Large intestine (tissue), 3 donors: ENCODE data around the gene FMN2. TPM values are rescaled to one million over a fixed set of nuclear protein-coding genes. Genes with fewer than 3 reads are reported as not detected.

Experiments used
- DNase-seq, 2 donors: peaks; one replicate each; pipeline versions ENCODE4 v3.0.0 to v3.0.0-alpha.2; 2013
- H3K27ac ChIP-seq: one replicate; pipeline ENCODE4 v1.5.1; 2013; ENCODE audit warnings: low read length
- H3K27me3 ChIP-seq: 2 replicates; pipeline ENCODE4 v1.6.1; 2013; ENCODE audit warnings: low read length; ENCODE audit not compliant: control insufficient read depth, insufficient read depth
- H3K36me3 ChIP-seq: 2 replicates; pipeline ENCODE4 v1.6.1; 2013; ENCODE audit warnings: low read length; ENCODE audit not compliant: control insufficient read depth, insufficient read depth
- H3K4me1 ChIP-seq: one replicate; pipeline ENCODE4 v1.6.1; 2013; ENCODE audit warnings: low read length; ENCODE audit not compliant: control insufficient read depth, insufficient read depth
- H3K4me3 ChIP-seq: one replicate; pipeline ENCODE4 v1.5.1; 2013; ENCODE audit warnings: low read length
- H3K9me3 ChIP-seq: one replicate; pipeline ENCODE4 v1.6.1; 2013; ENCODE audit warnings: mild to moderate bottlenecking, low read depth, low read length, moderate library complexity; ENCODE audit not compliant: control insufficient read depth
- WGBS: methylation state at CpG from one replicate; pipeline ENCODE4 v1.1.5; 2013; ENCODE audit warnings: low lambda C conversion rate; ENCODE audit not compliant: insufficient coverage; 5-methylcytosine and 5-hydroxymethylcytosine counted together
- polyA plus RNA-seq: library from polyadenylated mRNA; unstranded; fragments of 120-200 nt; gene quantifications from one replicate; pipeline ENCODE4 v1.2.1, GENCODE V29; 2013

The FMN2 gene
- polyA plus RNA-seq, 1 donor: 1.8 TPM

DNA sequence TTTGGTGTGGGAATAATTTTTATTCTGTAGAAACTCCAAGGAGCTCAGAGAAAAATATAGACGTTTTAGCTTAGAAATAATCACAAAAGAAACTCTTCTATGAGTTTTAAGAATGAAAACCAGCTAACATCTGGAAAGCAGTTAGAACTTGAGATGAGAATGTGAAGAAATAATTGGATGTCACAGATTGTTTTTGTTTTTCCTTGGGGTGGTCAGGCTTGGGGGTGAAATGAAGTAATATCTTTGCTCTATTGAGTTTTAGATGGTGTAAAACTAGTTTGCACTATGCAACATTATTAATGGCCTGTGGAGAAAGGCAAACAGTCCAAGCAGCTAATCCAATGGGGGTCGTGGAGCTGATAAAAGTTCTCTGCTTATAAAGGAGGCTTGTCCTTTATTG is 101.2 kb downstream of the FMN2 start:
- WGBS: 29% methylated on average over 1 of the region's 2 CpGs
- Histone ChIP-seq H3K4me1 (no peaks in the 10 kb centered on the region), H3K9me3 (no peaks in the 10 kb centered on the region), H3K27me3 (no peaks in the 10 kb centered on the region), H3K27ac (no peak overlapping the region), H3K4me3 (no peak overlapping the region), H3K36me3 (no peaks in the 10 kb centered on the region)
- DNase-seq: no peak

DNA sequence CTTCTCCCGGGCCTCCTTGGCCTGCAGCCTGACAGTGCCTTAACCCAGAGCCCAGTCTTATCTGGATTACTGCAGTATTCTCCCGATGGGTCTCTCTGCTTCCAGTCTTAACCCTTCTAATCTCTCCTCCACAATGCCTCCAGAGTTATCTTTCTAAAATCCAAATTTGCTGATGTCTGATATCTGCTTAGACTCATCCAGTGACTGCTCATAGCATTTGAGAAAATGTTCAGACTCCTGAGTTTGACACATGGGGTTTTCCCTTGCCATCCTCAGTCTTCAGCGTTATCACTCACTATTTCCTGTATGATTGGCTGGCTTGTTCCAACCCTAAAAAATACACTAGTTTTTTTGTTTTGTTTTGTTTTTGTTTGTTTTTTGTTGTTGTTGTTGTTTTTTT is 102.0 kb downstream of the FMN2 start:
- H3K9me3 ChIP-seq: no peaks in the 10 kb centered on the region
- H3K4me3 ChIP-seq: no peak overlapping the region
- H3K27ac ChIP-seq: no peak overlapping the region
- DNase-seq: no peak
- no peaks in the 10 kb centered on the region for H3K36me3 ChIP-seq
- no peaks in the 10 kb centered on the region for H3K27me3 ChIP-seq
- H3K4me1 ChIP-seq: no peaks in the 10 kb centered on the region
- no CpG with 5 or more reads among the region's 3 CpGs for WGBS

DNA sequence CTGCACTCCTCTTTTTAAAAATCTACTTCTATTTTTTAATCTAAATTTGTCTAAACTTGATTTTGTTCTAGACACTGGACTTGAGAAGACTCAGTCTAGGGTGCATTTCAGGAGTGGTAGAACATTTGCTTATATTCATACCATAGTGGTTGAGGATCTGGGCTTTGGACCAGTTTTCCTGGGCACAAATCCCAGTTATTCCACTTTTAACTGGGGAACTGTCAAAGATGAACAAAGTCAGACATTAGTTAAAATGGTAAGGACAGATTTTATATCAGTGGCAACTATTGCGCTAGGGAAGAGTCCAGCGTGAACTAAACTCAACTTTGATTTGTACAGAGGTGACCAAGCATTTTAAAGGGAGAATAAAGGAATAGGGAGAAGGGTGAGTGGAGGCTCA is 102.4 kb downstream of the FMN2 start:
- WGBS: 93% methylated on average over 2 of the region's 2 CpGs

DNA sequence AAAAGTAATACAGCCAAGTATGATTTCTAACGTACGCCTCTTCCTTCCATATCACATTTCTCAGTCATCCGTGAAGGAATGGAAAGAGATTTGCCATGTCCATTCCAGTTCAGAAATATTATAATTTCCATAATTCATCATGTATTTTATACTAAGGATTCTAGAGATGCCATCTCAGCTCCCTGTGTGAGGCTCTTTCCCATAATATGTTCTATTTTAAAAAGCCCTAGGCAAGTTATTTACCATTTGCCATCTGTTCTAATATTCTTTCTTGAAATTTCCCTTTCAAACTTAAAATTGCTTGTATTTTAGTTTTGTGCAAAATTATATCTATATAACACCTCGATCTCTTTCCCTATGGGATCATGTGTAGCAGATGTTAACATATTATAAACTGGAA is 106.7 kb downstream of the FMN2 start:
- Histone ChIP-seq H3K27ac (no peak overlapping the region), H3K9me3 (no peaks in the 10 kb centered on the region), H3K27me3 (no peaks in the 10 kb centered on the region), H3K4me1 (no peaks in the 10 kb centered on the region), H3K36me3 (no peaks in the 10 kb centered on the region), H3K4me3 (no peak overlapping the region)
- no peak for DNase-seq
- WGBS: 100% methylated on average over 2 of the region's 4 CpGs

More for the DNA sequence above, 102.4 kb downstream of the FMN2 start:
- DNase-seq: no peak
- Histone ChIP-seq H3K27me3 (no peaks in the 10 kb centered on the region), H3K9me3 (no peaks in the 10 kb centered on the region), H3K4me3 (no peak overlapping the region), H3K36me3 (no peaks in the 10 kb centered on the region), H3K27ac (no peak overlapping the region), H3K4me1 (no peaks in the 10 kb centered on the region)

- H3K27me3 ChIP-seq: no peaks in the 10 kb centered on the region
- H3K4me3 ChIP-seq: no peak overlapping the region
- 100% methylated on average over 1 of the region's 9 CpGs for WGBS
- DNase-seq: no peak
- no peak overlapping the region for H3K27ac ChIP-seq
- H3K4me1 ChIP-seq: no peaks in the 10 kb centered on the region
- no peaks in the 10 kb centered on the region for H3K36me3 ChIP-seq
- H3K9me3 ChIP-seq: no peaks in the 10 kb centered on the region
Observed at GRCh38 chr1:240199758-240200645, 108.3 kb downstream of the FMN2 start.

DNA sequence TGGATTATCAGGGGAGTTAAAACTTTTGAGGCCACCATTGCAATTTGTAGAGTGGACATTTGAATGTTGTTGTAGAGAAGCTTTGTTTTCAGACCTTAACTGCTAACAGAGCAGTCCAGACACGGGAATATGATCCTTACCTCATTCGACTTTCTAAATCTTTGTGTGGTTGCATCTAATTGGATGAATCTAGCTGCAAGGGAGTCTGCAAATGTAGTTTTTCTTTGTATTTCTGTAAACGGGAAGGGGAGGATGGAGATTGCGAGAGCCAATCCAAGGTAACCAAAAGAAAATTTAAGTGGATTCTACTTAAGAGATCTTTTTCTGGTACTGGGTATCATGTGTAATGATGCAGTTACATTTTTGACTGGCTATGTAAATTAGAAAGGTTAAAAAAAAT is 110.2 kb downstream of the FMN2 start:
- Histone ChIP-seq H3K4me3 (no peak overlapping the region), H3K36me3 (no peaks in the 10 kb centered on the region), H3K4me1 (no peaks in the 10 kb centered on the region), H3K9me3 (no peaks in the 10 kb centered on the region), H3K27ac (no peak overlapping the region), H3K27me3 (no peaks in the 10 kb centered on the region)
- 84% methylated on average over 3 of the region's 4 CpGs for WGBS
- DNase-seq: no peak

DNA sequence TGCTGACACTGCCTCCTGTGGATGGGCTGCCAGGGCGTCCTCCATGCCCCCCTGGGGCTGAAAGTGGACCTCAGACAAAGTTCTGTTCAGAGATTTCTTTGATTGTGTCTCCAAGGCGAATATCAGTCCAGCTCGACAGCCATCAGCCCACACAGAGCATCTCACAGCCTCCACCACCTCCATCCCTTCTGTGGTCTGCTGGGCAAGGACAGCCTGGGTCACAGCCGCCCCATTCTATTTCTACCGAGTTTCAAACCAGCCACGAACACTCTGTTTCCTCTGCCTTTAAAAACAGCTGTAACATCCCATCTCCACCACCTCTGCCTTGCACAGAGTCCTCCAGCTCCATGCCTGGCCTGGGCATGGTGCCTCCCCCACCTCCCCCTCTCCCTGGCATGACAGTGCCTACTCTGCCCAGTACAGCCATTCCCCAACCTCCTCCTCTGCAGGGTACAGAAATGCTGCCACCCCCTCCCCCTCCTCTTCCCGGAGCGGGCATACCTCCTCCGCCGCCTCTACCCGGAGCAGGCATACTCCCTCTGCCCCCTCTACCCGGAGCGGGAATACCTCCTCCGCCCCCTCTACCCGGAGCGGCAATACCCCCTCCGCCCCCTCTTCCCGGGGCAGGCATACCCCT is 115.5 kb downstream of the FMN2 start:
- Histone ChIP-seq H3K4me1 (no peaks in the 10 kb centered on the region), H3K4me3 (no peak overlapping the region), H3K27me3 (no peaks in the 10 kb centered on the region), H3K27ac (no peak overlapping the region), H3K9me3 (no peaks in the 10 kb centered on the region), H3K36me3 (no peaks in the 10 kb centered on the region)
- WGBS: 100% methylated on average over 2 of the region's 18 CpGs
- no peak for DNase-seq

DNA sequence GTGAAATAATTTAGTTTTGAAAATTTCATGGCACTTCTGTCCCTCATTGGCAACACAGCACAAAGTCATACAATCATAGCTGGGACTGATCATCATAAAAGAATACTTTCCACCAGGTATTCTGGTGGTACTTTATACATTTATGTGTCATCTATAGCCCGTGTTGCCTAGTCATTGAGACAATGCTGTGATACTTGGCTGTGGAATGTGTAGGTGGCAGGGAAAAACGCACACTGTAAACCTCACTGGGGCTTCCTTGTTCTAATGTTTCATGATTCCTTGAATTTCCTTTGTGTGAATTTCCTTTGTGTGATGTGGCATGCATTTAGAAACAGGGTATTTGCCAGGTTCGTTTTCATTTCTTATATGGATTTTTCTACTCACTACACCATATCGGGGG is 118.3 kb downstream of the FMN2 start:
- DNase-seq: no peak
- no peaks in the 10 kb centered on the region for H3K36me3 ChIP-seq
- 90% methylated on average over 3 of the region's 4 CpGs for WGBS
- no peak overlapping the region for H3K4me3 ChIP-seq
- H3K27me3 ChIP-seq: no peaks in the 10 kb centered on the region
- H3K4me1 ChIP-seq: no peaks in the 10 kb centered on the region
- no peaks in the 10 kb centered on the region for H3K9me3 ChIP-seq
- no peak overlapping the region for H3K27ac ChIP-seq

GRCh38 chr1:240212556-240212955 is 120.9 kb downstream of the FMN2 start:
- H3K36me3 ChIP-seq: no peaks in the 10 kb centered on the region
- no peaks in the 10 kb centered on the region for H3K27me3 ChIP-seq
- no peak overlapping the region for H3K27ac ChIP-seq
- no peak overlapping the region for H3K4me3 ChIP-seq
- no peak for DNase-seq
- no CpG with 5 or more reads among the region's 5 CpGs for WGBS
- no peaks in the 10 kb centered on the region for H3K4me1 ChIP-seq
- no peaks in the 10 kb centered on the region for H3K9me3 ChIP-seq

DNA sequence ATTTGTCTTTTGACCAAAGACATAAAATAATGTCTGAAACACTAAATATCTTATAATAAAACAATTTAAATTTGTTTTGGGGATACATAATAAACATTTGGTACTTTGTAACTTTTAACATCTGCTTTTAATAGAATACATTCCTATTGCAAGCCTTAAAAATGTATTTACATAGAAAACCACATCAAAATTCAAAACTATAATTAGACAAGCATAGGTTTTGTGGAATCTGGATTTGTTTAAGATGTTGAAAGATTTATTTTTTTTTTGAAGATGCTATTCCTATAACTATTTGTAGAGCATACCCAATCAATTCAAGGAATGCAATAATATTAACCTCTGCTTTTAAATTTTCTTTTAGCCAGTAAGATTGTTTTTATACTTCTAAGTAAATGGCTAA is 125.7 kb downstream of the FMN2 start:
- no peak for DNase-seq
- Histone ChIP-seq H3K9me3 (no peaks in the 10 kb centered on the region), H3K27ac (no peak overlapping the region), H3K4me1 (no peaks in the 10 kb centered on the region), H3K27me3 (no peaks in the 10 kb centered on the region), H3K4me3 (no peak overlapping the region), H3K36me3 (no peaks in the 10 kb centered on the region)

GRCh38 chr1:240219104-240219503 is 127.4 kb downstream of the FMN2 start:
- WGBS: 57% methylated on average over 2 of the region's 6 CpGs
- no peak for DNase-seq
- Histone ChIP-seq H3K27ac (no peak overlapping the region), H3K36me3 (no peaks in the 10 kb centered on the region), H3K27me3 (no peaks in the 10 kb centered on the region), H3K9me3 (no peaks in the 10 kb centered on the region), H3K4me1 (no peaks in the 10 kb centered on the region), H3K4me3 (no peak overlapping the region)
